Endothelial cell of umbilical vein (primary cell): ENCODE measurements around the gene POLR2H. TPM values are rescaled to one million over a fixed set of nuclear protein-coding genes. Genes with fewer than 3 reads are reported as not detected.

Experiments
- BruUV-seq: library from RNA; stranded (reverse); fragments of 400-500 nt; replicated peaks from 2 replicates; lab custom pipeline; 2021; lab: Mats Ljungman, UMichigan
- CTCF ChIA-PET: fragments of 300-600, 350-600 bp; sonication (Branson Sonifier 250); formaldehyde crosslinking; loops from one replicate; lab custom pipeline; 2021; ENCODE audit warnings: antibody characterized with exemption, inconsistent platforms; lab: Charles Lee
- POLR2A ChIA-PET: fragments of 300-600, 350-600 bp; sonication (Branson Sonifier 250); formaldehyde crosslinking; loops from one replicate; lab custom pipeline; 2021; ENCODE audit warnings: antibody characterized with exemption, inconsistent platforms; lab: Charles Lee
- DNase-seq: peaks from one replicate; pipeline ENCODE4 v3.0.0-alpha.2; 2011; ENCODE audit warnings: low read depth, low spot score
- FAIRE-seq: peaks from 2 replicates; lab custom pipeline; 2011; peaks lifted over from hg19 to GRCh38; lab: Jason Lieb, UNC
- H2AFZ ChIP-seq: 2 replicates; pipeline ENCODE4 v1.6.0; 2012; ENCODE audit warnings: low read depth, low read length, control low read depth, inconsistent platforms
- H3K27ac ChIP-seq: 2 replicates; pipeline ENCODE4 v1.5.1; 2011; ENCODE audit warnings: low read depth, mild to moderate bottlenecking, control low read depth, low read length, moderate library complexity; ENCODE audit not compliant: insufficient read depth
- H3K27me3 ChIP-seq, 2 experiments: 2 replicates each; pipeline versions ENCODE4 v1.6.0 to v1.6.1; 2011; ENCODE audit warnings: low read length in 2 of 2, mixed read lengths in 1 of 2; ENCODE audit not compliant: control insufficient read depth in 2 of 2, insufficient read depth in 2 of 2
- H3K36me3 ChIP-seq, 2 experiments: 2 replicates in 1 of 2; 3 replicates in 1 of 2; pipeline ENCODE4 v1.5.1; 2011; ENCODE audit warnings: low read length in 2 of 2, mild to moderate bottlenecking in 1 of 2, moderate library complexity in 1 of 2; ENCODE audit not compliant: control insufficient read depth in 2 of 2, insufficient read depth in 2 of 2; ENCODE audit errors: extremely low read depth in 1 of 2
- H3K4me1 ChIP-seq: 3 replicates; pipeline ENCODE4 v1.5.1; 2011; ENCODE audit warnings: mild to moderate bottlenecking, low read length; ENCODE audit not compliant: control insufficient read depth, insufficient read depth; ENCODE audit errors: extremely low read depth
- H3K4me2 ChIP-seq: 2 replicates; pipeline ENCODE4 v1.6.1; 2011; ENCODE audit warnings: low read length, control low read depth, mixed read lengths; ENCODE audit not compliant: insufficient read depth
- H3K4me3 ChIP-seq, 3 experiments: fragments of 200-600 bp in 1 of 3; sonication (generic), shearing (Covaris generic) in 1 of 3; replicated peaks in 1 of 3; 2 replicates each; pipeline ENCODE4 v1.5.1; 2011 to 2016; ENCODE audit warnings: control low read depth in 3 of 3, low read length in 3 of 3, mild to moderate bottlenecking in 2 of 3, inconsistent platforms in 1 of 3, low read depth in 1 of 3, moderate library complexity in 1 of 3; ENCODE audit not compliant: insufficient read depth in 1 of 3
- H3K79me2 ChIP-seq: 2 replicates; pipeline ENCODE4 v1.6.0; 2012; ENCODE audit warnings: low read length, inconsistent platforms; ENCODE audit not compliant: control insufficient read depth, insufficient read depth
- H3K9ac ChIP-seq: replicated peaks from 2 replicates; pipeline ENCODE3; 2011; ENCODE audit warnings: low read length, control low read depth; ENCODE audit not compliant: insufficient read depth; ENCODE audit errors: extremely low read depth
- H3K9me1 ChIP-seq: replicated peaks from 3 replicates; pipeline ENCODE4 v1.6.0; 2011; ENCODE audit warnings: mild to moderate bottlenecking, low read length; ENCODE audit not compliant: control insufficient read depth, insufficient read depth; ENCODE audit errors: extremely low read depth
- H3K9me3 ChIP-seq: replicated peaks from 2 replicates; pipeline ENCODE4 v1.5.1; 2012; ENCODE audit warnings: low read length, inconsistent platforms; ENCODE audit not compliant: control insufficient read depth, insufficient read depth
- H4K20me1 ChIP-seq: replicated peaks from 2 replicates; pipeline ENCODE3; 2011; ENCODE audit warnings: mild to moderate bottlenecking, low read length; ENCODE audit not compliant: control insufficient read depth, insufficient read depth; ENCODE audit errors: extremely low read depth
- EZH2 ChIP-seq: IDR thresholded peaks from 2 replicates; pipeline ENCODE4 v1.6.1; 2012; ENCODE audit warnings: borderline replicate concordance, low read depth, mild to moderate bottlenecking, moderate library complexity, low read length, inconsistent platforms; ENCODE audit not compliant: severe bottlenecking
- FOS ChIP-seq: IDR thresholded peaks from 2 replicates; pipeline ENCODE4 v1.6.1; 2011; ENCODE audit warnings: mild to moderate bottlenecking, low read length, moderate library complexity, borderline replicate concordance; ENCODE audit not compliant: insufficient read depth
- GATA2 ChIP-seq: IDR thresholded peaks from 2 replicates; pipeline ENCODE4 v1.7.0; 2011; ENCODE audit warnings: low read depth, mild to moderate bottlenecking, moderate library complexity, mixed read lengths, low read length; ENCODE audit not compliant: insufficient read length, insufficient read depth
- JUN ChIP-seq: IDR thresholded peaks from 2 replicates; pipeline ENCODE4 v1.6.1; 2011; ENCODE audit warnings: borderline replicate concordance, low read depth; ENCODE audit not compliant: insufficient read length, insufficient read depth
- MYC ChIP-seq: IDR thresholded peaks from one replicate; pipeline ENCODE4 v1.6.1; 2011; ENCODE audit warnings: mild to moderate bottlenecking, low read depth, low read length
- POLR2A ChIP-seq: IDR thresholded peaks from 2 replicates; pipeline ENCODE4 v1.6.1; 2012; ENCODE audit warnings: low read depth, mild to moderate bottlenecking, control low read depth, low read length
- POLR2AphosphoS5 ChIP-seq: IDR thresholded peaks from 2 replicates; pipeline ENCODE4 v1.6.1; 2012; ENCODE audit warnings: low read depth, mild to moderate bottlenecking, control low read depth, low read length, moderate library complexity; ENCODE audit not compliant: insufficient read depth
- dilution Hi-C: fragments of 300-500 bp; cut with MboI; formaldehyde crosslinking; loops from one replicate; pipeline ENCODE4 v1.15.0; 2019; ENCODE audit warnings: low sequenced_read_pairs; ENCODE audit not compliant: extremely low pct_ligation_motif_present
- intact Hi-C: fragments of 100-400 bp; cut with micrococcal nuclease; formaldehyde crosslinking; loops from one replicate; pipeline ENCODE4 v1.10.0; 2022
- polyA plus RNA-seq, 4 experiments: library from polyadenylated mRNA; depleted of rRNA in 3 of 4; stranded (reverse) in 3 of 4; unstranded in 1 of 4; fragments of >200 nt; gene quantifications; 2 replicates each; pipeline versions ENCODE4 v1.2.1 to v1.2.3, GENCODE V29; 2011 to 2012; ENCODE audit warnings: missing spikeins in 1 of 4
- total RNA-seq: library from RNA; stranded (reverse); gene quantifications from 2 replicates; pipeline ENCODE4 v1.2.3, GENCODE V29; 2021
- TF ChIP-seq, protein P1 (sequence below), 2 donors: IDR thresholded peaks; 1 replicate in 1 of 2; 2 replicates in 1 of 2; pipeline ENCODE4 v1.5.1; 2011; ENCODE audit warnings: low read length in 2 of 2, mild to moderate bottlenecking in 2 of 2, moderate library complexity in 2 of 2, control low read depth in 1 of 2, inconsistent platforms in 1 of 2, low read depth in 1 of 2; ENCODE audit not compliant: insufficient read depth in 1 of 2; ENCODE audit errors: extremely low read depth in 1 of 2
- TF ChIP-seq, protein P2 (sequence below): IDR thresholded peaks from 2 replicates; pipeline ENCODE4 v1.6.1; 2011; ENCODE audit not compliant: insufficient read depth, insufficient read length

POLR2H gene
- total and polyA plus RNA-seq, 2 donors (not counting 3 experiments of a cell fraction or from before 2014, with no cell fraction given) = 89.0 to 276 TPM

DNA sequence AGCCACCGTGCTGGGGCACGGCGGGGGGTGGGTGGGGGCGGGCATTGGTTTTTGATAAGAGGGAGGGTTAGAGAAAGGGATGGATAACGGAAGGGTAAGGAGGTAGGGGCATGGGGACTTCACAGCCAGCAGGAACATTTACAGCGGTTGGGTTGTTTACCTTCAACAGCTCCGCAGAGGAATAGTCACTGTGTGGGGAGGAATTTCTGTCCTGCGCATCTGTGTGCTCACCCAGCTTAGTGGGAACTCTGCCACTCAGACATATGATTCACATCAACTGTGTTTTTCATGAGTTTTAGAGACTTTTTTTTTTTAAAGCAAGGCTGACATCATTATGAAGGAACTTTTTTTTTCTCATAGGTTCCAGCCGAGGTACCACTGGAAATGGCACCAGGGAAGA lies 37.9 kb downstream of the POLR2H start:
- TF ChIP-seq POLR2A (no peak), GATA2 (no peak), POLR2AphosphoS5 (no peak), FOS (no peak), EZH2 (no peak), MYC (no peak), JUN (no peak)
- TF ChIP-seq, protein P1, sequence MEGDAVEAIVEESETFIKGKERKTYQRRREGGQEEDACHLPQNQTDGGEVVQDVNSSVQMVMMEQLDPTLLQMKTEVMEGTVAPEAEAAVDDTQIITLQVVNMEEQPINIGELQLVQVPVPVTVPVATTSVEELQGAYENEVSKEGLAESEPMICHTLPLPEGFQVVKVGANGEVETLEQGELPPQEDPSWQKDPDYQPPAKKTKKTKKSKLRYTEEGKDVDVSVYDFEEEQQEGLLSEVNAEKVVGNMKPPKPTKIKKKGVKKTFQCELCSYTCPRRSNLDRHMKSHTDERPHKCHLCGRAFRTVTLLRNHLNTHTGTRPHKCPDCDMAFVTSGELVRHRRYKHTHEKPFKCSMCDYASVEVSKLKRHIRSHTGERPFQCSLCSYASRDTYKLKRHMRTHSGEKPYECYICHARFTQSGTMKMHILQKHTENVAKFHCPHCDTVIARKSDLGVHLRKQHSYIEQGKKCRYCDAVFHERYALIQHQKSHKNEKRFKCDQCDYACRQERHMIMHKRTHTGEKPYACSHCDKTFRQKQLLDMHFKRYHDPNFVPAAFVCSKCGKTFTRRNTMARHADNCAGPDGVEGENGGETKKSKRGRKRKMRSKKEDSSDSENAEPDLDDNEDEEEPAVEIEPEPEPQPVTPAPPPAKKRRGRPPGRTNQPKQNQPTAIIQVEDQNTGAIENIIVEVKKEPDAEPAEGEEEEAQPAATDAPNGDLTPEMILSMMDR (IDR thresholded peaks at IDR 0.05; ENCODE audit: extremely low read depth in 1 of 2, insufficient read depth in 1 of 2, low read depth in 1 of 2, low read length in 2 of 2) = no peak
- TF ChIP-seq, protein P2, sequence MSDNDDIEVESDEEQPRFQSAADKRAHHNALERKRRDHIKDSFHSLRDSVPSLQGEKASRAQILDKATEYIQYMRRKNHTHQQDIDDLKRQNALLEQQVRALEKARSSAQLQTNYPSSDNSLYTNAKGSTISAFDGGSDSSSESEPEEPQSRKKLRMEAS = no peak
- Histone ChIP-seq H3K4me1 (no peaks in the 10 kb centered on the region), H3K9me3 (no peaks in the 10 kb centered on the region), H3K79me2 (no peaks in the 10 kb centered on the region), H2AFZ (no peak overlapping the region), H3K36me3 (no peaks in the 10 kb centered on the region), H3K4me3 (no peak overlapping the region), H3K27ac (no peak overlapping the region), H3K9me1 (no peaks in the 10 kb centered on the region), H3K9ac (no peak overlapping the region), H4K20me1 (no peaks in the 10 kb centered on the region), H3K4me2 (no peak overlapping the region), H3K27me3 (peaks cover 17% of the 10 kb centered on the region in 2 experiments)
- ChIA-PET POLR2A (no interaction called here), CTCF (interaction anchor here (0.6 kb wide), 1 partner anchor 28 kb away, joined by 4 read pairs; no protein-coding TSS in a partner anchor)
- FAIRE-seq = no peak
- dilution Hi-C loops = no loop called here
- BruUV-seq = no TSS peak
- intact Hi-C loops = no loop called here
- no peak for DNase-seq
